SK-N-SH (cell line): ENCODE measurements around the gene NAALADL2. TPM values are rescaled to one million over a fixed set of nuclear protein-coding genes. Genes with fewer than 3 reads are reported as not detected.
A peak's percentile ranks its signal among the peaks of the same experiment; 100 is the strongest.

Source experiments
- CTCF ChIA-PET: fragments of 300-600, 350-600 bp; formaldehyde crosslinking; extraction: SDS; loops from one replicate; lab custom pipeline; 2021; lab: Yijun Ruan, JAX
- POLR2A ChIA-PET: fragments of 350-600 bp; sonication (Branson Sonifier 250); formaldehyde crosslinking; extraction: SDS; loops from one replicate; lab custom pipeline; 2020; ENCODE audit warnings: antibody characterized with exemption, inconsistent platforms; lab: Yijun Ruan, JAX
- DNase-seq: peaks from one replicate; pipeline ENCODE4 v3.0.0; 2012
- H2AFZ ChIP-seq: fragments of 200-600 bp; sonication (generic); 2 replicates; pipeline ENCODE4 v1.8.1; 2016; ENCODE audit warnings: antibody characterized with exemption, mild to moderate bottlenecking, low read depth
- H3F3A ChIP-seq: fragments of 200-600 bp; sonication (generic); replicated peaks from 2 replicates; pipeline ENCODE3; 2016; ENCODE audit warnings: antibody characterized with exemption, mild to moderate bottlenecking; ENCODE audit not compliant: insufficient read depth
- H3K27ac ChIP-seq, 2 experiments: fragments of 200-500 bp in 1 of 2; fragments of 200-600 bp in 1 of 2; sonication (Bioruptor generic) in 1 of 2; sonication (generic), shearing (Covaris generic) in 1 of 2; 2 replicates each; pipeline versions ENCODE4 v1.5.1 to v1.6.1; 2014 to 2016; ENCODE audit warnings: low read depth in 2 of 2, inconsistent platforms in 1 of 2, low read length in 1 of 2, mild to moderate bottlenecking in 1 of 2, mixed read lengths in 1 of 2
- H3K27me3 ChIP-seq: fragments of 200-600 bp; sonication (generic), shearing (Covaris generic); 2 replicates; pipeline ENCODE4 v1.6.1; 2016; ENCODE audit warnings: mixed run types; ENCODE audit not compliant: insufficient read depth
- H3K36me3 ChIP-seq, 2 experiments: fragments of 200-500 bp in 1 of 2; fragments of 200-600 bp in 1 of 2; sonication (Bioruptor generic) in 1 of 2; sonication (generic) in 1 of 2; replicated peaks in 1 of 2; 2 replicates each; pipeline versions ENCODE3 to v1.5.1; 2014 to 2016; ENCODE audit warnings: low read length in 1 of 2, mild to moderate bottlenecking in 1 of 2; ENCODE audit not compliant: insufficient read depth in 2 of 2, control insufficient read depth in 1 of 2
- H3K4me1 ChIP-seq, 2 experiments: fragments of 200-500 bp in 1 of 2; fragments of 200-600 bp in 1 of 2; sonication (Bioruptor generic) in 1 of 2; sonication (generic), shearing (Covaris generic) in 1 of 2; 2 replicates each; pipeline versions ENCODE4 v1.5.1 to v1.6.1; 2014 to 2016; ENCODE audit warnings: low read depth in 1 of 2, low read length in 1 of 2, mixed run types in 1 of 2; ENCODE audit not compliant: insufficient read depth in 2 of 2, control insufficient read depth in 1 of 2
- H3K4me2 ChIP-seq: fragments of 200-600 bp; sonication (generic), shearing (Covaris generic); 2 replicates; pipeline ENCODE4 v1.6.1; 2017; ENCODE audit warnings: mixed run types
- H3K4me3 ChIP-seq, 2 experiments: fragments of 200-500 bp in 1 of 2; fragments of 200-600 bp in 1 of 2; sonication (Bioruptor generic) in 1 of 2; sonication (generic), shearing (Covaris generic) in 1 of 2; 2 replicates each; pipeline versions ENCODE4 v1.5.1 to v1.8.1; 2014 to 2016; ENCODE audit warnings: low read depth in 2 of 2, inconsistent platforms in 1 of 2, low read length in 1 of 2, mild to moderate bottlenecking in 1 of 2, mixed read lengths in 1 of 2, moderate library complexity in 1 of 2
- H3K79me2 ChIP-seq: fragments of 200-600 bp; sonication (generic); 2 replicates; pipeline ENCODE4 v1.8.1; 2017; ENCODE audit warnings: mild to moderate bottlenecking; ENCODE audit not compliant: insufficient read depth
- H3K9ac ChIP-seq: fragments of 200-600 bp; sonication (generic); 2 replicates; pipeline ENCODE4 v1.6.1; 2017; ENCODE audit warnings: mixed run types
- H3K9me2 ChIP-seq: fragments of 200-600 bp; sonication (generic); 2 replicates; pipeline ENCODE4 v1.6.1; 2017; ENCODE audit warnings: mixed run types
- H3K9me3 ChIP-seq: fragments of 200-600 bp; sonication (generic); 2 replicates; pipeline ENCODE4 v1.6.1; 2017; ENCODE audit warnings: mixed run types, mild to moderate bottlenecking, moderate library complexity
- H4K20me1 ChIP-seq: fragments of 200-600 bp; sonication (generic); 2 replicates; pipeline ENCODE4 v1.6.1; 2017; ENCODE audit warnings: mild to moderate bottlenecking, mixed run types; ENCODE audit not compliant: insufficient read depth
- ELF1 ChIP-seq: IDR thresholded peaks from 2 replicates; pipeline ENCODE4 v1.4.0; 2012
- EP300 ChIP-seq, 2 experiments: IDR thresholded peaks; 2 replicates each; pipeline versions ENCODE4 v1.4.0 to v1.6.1; 2012; ENCODE audit warnings: borderline replicate concordance in 1 of 2, low read depth in 1 of 2, low read length in 1 of 2
- EZH2phosphoT487 ChIP-seq: fragments of 200-600 bp; sonication (generic); IDR thresholded peaks from 2 replicates; pipeline ENCODE4 v1.6.1; 2017; ENCODE audit warnings: low read depth, mixed run types, mild to moderate bottlenecking, antibody characterized with exemption, moderate library complexity, borderline replicate concordance
- FOSL2 ChIP-seq: IDR thresholded peaks from 2 replicates; pipeline ENCODE4 v1.4.0; 2012; ENCODE audit warnings: low read depth, mild to moderate bottlenecking, moderate library complexity, borderline replicate concordance
- FOXM1 ChIP-seq: IDR thresholded peaks from 2 replicates; pipeline ENCODE4 v1.4.0; 2012; ENCODE audit warnings: low read depth, mild to moderate bottlenecking
- GABPA ChIP-seq: IDR thresholded peaks from 2 replicates; pipeline ENCODE4 v1.4.0; 2012; ENCODE audit warnings: low read depth, mild to moderate bottlenecking
- JUND ChIP-seq: IDR thresholded peaks from 2 replicates; pipeline ENCODE4 v1.4.0; 2012
- MEF2A ChIP-seq: IDR thresholded peaks from 2 replicates; pipeline ENCODE4 v1.4.0; 2012; ENCODE audit warnings: low read depth, borderline replicate concordance
- MXI1 ChIP-seq: IDR thresholded peaks from 2 replicates; pipeline ENCODE4 v1.6.1; 2012; ENCODE audit warnings: mild to moderate bottlenecking, low read depth, low read length, improper control_type of control experiment
- NRF1 ChIP-seq: IDR thresholded peaks from 2 replicates; pipeline ENCODE4 v1.6.1; 2012; ENCODE audit warnings: low read depth, mild to moderate bottlenecking, low read length
- POLR2AphosphoS5 ChIP-seq: IDR thresholded peaks from 2 replicates; pipeline ENCODE4 v1.6.1; 2012; ENCODE audit warnings: low read depth, low read length
- RAD21 ChIP-seq: IDR thresholded peaks from 2 replicates; pipeline ENCODE4 v1.6.1; 2012; ENCODE audit warnings: mild to moderate bottlenecking, low read length
- RXRA ChIP-seq: IDR thresholded peaks from 2 replicates; pipeline ENCODE4 v1.4.0; 2012; ENCODE audit warnings: low read depth, mild to moderate bottlenecking, borderline replicate concordance
- SMC3 ChIP-seq: IDR thresholded peaks from 2 replicates; pipeline ENCODE4 v1.6.1; 2012; ENCODE audit warnings: low read depth, low read length, improper control_type of control experiment
- TAF1 ChIP-seq: IDR thresholded peaks from 2 replicates; pipeline ENCODE4 v1.6.1; 2012; ENCODE audit warnings: low read depth, mild to moderate bottlenecking, low read length, moderate library complexity, borderline replicate concordance
- TCF12 ChIP-seq: IDR thresholded peaks from 2 replicates; pipeline ENCODE4 v1.4.0; 2012
- WGBS: methylation state at CpG from one replicate; pipeline ENCODE4 v1.1.6; 2017; ENCODE audit warnings: low lambda C conversion rate; 5-methylcytosine and 5-hydroxymethylcytosine counted together
- polyA plus RNA-seq, 3 experiments: library from polyadenylated mRNA; depleted of rRNA; stranded (reverse); fragments of >200 nt; gene quantifications; 2 replicates each; pipeline ENCODE4 v1.2.3, GENCODE V29; 2012
- TF ChIP-seq, protein P1 (sequence below): IDR thresholded peaks from 2 replicates; pipeline ENCODE4 v1.4.0; 2012; ENCODE audit warnings: low read depth, borderline replicate concordance
- TF ChIP-seq, protein P2 (sequence below): IDR thresholded peaks from 2 replicates; pipeline ENCODE4 v1.6.1; 2012; ENCODE audit warnings: mild to moderate bottlenecking, low read depth, low read length, moderate library complexity
- TF ChIP-seq, protein P3 (sequence below): fragments of 150-350 bp; IDR thresholded peaks from 2 replicates; pipeline ENCODE4 v1.6.1; 2016; ENCODE audit warnings: mild to moderate bottlenecking, low read depth, low read length

NAALADL2 gene
- polyA plus RNA-seq, 1 of the 3 experiments (the other 2 are of a cell fraction), result 1.2 TPM

DNA sequence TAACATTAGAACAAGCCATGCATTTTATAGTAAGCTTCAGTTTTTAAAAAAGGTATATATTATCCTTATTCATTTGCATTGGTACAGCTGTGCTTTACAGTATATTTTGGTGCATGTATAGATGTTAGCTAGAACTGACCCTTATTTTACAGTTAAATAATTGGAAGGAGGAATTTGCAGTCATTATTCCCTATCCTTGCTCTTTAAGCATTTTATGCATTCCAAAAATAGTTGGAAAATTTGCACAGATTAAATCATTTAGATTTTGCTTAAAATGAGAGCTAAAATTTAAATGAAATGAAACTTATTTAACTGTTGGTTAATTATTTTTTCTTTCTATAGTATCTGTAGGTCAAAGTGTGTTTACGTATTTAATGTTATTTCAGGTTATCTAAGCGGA is 667.1 kb downstream of the NAALADL2 start:
- TF ChIP-seq EZH2phosphoT487, result no peak
- no peak for TF ChIP-seq EP300 (IDR thresholded peaks at IDR 0.05; ENCODE audit: borderline replicate concordance in 1 of 2, low read depth in 1 of 2, low read length in 1 of 2)
- no peak for TF ChIP-seq MEF2A
- TF ChIP-seq NRF1, result no peak
- TF ChIP-seq FOSL2, result no peak
- TF ChIP-seq TAF1, result no peak
- no peak for TF ChIP-seq POLR2AphosphoS5
- TF ChIP-seq RXRA, result no peak
- TF ChIP-seq, protein P1, sequence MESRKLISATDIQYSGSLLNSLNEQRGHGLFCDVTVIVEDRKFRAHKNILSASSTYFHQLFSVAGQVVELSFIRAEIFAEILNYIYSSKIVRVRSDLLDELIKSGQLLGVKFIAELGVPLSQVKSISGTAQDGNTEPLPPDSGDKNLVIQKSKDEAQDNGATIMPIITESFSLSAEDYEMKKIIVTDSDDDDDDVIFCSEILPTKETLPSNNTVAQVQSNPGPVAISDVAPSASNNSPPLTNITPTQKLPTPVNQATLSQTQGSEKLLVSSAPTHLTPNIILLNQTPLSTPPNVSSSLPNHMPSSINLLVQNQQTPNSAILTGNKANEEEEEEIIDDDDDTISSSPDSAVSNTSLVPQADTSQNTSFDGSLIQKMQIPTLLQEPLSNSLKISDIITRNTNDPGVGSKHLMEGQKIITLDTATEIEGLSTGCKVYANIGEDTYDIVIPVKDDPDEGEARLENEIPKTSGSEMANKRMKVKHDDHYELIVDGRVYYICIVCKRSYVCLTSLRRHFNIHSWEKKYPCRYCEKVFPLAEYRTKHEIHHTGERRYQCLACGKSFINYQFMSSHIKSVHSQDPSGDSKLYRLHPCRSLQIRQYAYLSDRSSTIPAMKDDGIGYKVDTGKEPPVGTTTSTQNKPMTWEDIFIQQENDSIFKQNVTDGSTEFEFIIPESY, result no peak
- TF ChIP-seq RAD21, result no peak
- no peak for TF ChIP-seq GABPA
- TF ChIP-seq, all 33 proteins: peak for 0
- ChIA-PET POLR2A (no interaction called here), CTCF (interaction anchor here (1.0 kb wide), 1 partner anchor 1793 kb away, joined by 3 read pairs; no protein-coding TSS in a partner anchor)
- H3K4me2 ChIP-seq, result no peak overlapping the region
- H3F3A ChIP-seq, result no peaks in the 10 kb centered on the region
- 83% methylated on average over 2 of the region's 2 CpGs for WGBS
- no peaks in the 10 kb centered on the region for H4K20me1 ChIP-seq
- peak overlapping the region in 1 of 2 experiments; percentile 6; a peak in 1 of 4 replicates for H3K4me3 ChIP-seq
- no peaks in the 10 kb centered on the region for H3K79me2 ChIP-seq
- no peaks in the 10 kb centered on the region for H3K9me2 ChIP-seq
- H3K36me3 ChIP-seq, result no peaks in the 10 kb centered on the region
- DNase-seq, result no peak
- H3K9me3 ChIP-seq, result no peaks in the 10 kb centered on the region
- H3K9ac ChIP-seq, result no peak overlapping the region
- H3K27ac ChIP-seq, result no peak overlapping the region
- H3K4me1 ChIP-seq, result no peaks in the 10 kb centered on the region
- peak overlapping the region; percentile 48; the same call in 1 of the 2 replicates for H2AFZ ChIP-seq
- no peaks in the 10 kb centered on the region for H3K27me3 ChIP-seq

DNA sequence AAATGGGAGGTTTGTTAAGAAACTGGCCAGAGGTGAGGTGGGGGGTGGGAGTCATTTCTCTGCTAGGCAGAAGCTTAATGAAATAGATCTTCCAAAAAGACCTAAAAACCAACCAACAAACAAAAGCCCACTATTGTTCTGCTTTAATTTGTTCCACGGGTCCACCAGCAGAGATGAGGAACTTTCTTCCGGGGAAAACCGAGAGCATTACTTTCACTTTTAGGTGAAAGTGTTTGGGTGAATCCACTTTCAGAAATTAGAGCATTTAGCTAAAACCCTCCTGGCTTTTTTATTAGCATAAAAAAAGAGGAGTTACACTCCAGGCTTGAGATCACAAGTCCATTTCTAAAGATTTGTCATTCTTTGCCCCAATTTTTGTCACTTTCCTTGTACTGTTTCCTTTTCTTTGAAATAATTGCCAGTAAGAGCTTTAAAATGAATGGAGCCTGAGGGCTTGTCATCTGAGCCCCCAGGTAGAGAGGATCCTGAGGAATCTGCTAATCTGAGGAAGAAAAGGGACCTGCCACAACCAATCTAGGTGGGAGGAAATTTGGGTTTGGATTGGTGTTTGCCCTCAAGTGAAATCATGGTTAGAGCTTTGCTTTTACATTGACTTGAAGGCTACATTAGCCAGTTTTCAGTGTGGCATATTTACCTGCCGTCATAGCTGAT is 667.6 kb downstream of the NAALADL2 start:
- Histone ChIP-seq H3F3A (no peaks in the 10 kb centered on the region), H3K9me2 (no peaks in the 10 kb centered on the region), H3K4me2 (no peak overlapping the region), H3K4me1 (no peaks in the 10 kb centered on the region), H3K4me3 (peak overlapping the region in 1 of 2 experiments; percentile 6; a peak in 1 of 4 replicates), H2AFZ (peak overlapping the region; percentile 48; the same call in 1 of the 2 replicates), H3K27ac (no peak overlapping the region), H3K36me3 (no peaks in the 10 kb centered on the region), H3K9ac (no peak overlapping the region), H3K9me3 (no peaks in the 10 kb centered on the region), H3K79me2 (no peaks in the 10 kb centered on the region), H3K27me3 (no peaks in the 10 kb centered on the region), H4K20me1 (no peaks in the 10 kb centered on the region)
- DNase-seq, result no peak
- POLR2A ChIA-PET, result no interaction called here
- CTCF ChIA-PET, result interaction anchor here (1.0 kb wide), 1 partner anchor 1794 kb away, joined by 3 read pairs; no protein-coding TSS in a partner anchor
- WGBS, result 64% methylated on average over 4 of the region's 4 CpGs
- TF ChIP-seq FOSL2, result no peak
- no peak for TF ChIP-seq SMC3
- TF ChIP-seq EZH2phosphoT487, result no peak
- no peak for TF ChIP-seq TCF12
- TF ChIP-seq EP300 (IDR thresholded peaks at IDR 0.05; ENCODE audit: borderline replicate concordance in 1 of 2, low read depth in 1 of 2, low read length in 1 of 2), result no peak
- TF ChIP-seq, protein P1, result no peak
- TF ChIP-seq, protein P2, sequence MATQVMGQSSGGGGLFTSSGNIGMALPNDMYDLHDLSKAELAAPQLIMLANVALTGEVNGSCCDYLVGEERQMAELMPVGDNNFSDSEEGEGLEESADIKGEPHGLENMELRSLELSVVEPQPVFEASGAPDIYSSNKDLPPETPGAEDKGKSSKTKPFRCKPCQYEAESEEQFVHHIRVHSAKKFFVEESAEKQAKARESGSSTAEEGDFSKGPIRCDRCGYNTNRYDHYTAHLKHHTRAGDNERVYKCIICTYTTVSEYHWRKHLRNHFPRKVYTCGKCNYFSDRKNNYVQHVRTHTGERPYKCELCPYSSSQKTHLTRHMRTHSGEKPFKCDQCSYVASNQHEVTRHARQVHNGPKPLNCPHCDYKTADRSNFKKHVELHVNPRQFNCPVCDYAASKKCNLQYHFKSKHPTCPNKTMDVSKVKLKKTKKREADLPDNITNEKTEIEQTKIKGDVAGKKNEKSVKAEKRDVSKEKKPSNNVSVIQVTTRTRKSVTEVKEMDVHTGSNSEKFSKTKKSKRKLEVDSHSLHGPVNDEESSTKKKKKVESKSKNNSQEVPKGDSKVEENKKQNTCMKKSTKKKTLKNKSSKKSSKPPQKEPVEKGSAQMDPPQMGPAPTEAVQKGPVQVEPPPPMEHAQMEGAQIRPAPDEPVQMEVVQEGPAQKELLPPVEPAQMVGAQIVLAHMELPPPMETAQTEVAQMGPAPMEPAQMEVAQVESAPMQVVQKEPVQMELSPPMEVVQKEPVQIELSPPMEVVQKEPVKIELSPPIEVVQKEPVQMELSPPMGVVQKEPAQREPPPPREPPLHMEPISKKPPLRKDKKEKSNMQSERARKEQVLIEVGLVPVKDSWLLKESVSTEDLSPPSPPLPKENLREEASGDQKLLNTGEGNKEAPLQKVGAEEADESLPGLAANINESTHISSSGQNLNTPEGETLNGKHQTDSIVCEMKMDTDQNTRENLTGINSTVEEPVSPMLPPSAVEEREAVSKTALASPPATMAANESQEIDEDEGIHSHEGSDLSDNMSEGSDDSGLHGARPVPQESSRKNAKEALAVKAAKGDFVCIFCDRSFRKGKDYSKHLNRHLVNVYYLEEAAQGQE, result no peak
- no peak for TF ChIP-seq ELF1
- TF ChIP-seq FOXM1, result no peak
- TF ChIP-seq, protein P3, sequence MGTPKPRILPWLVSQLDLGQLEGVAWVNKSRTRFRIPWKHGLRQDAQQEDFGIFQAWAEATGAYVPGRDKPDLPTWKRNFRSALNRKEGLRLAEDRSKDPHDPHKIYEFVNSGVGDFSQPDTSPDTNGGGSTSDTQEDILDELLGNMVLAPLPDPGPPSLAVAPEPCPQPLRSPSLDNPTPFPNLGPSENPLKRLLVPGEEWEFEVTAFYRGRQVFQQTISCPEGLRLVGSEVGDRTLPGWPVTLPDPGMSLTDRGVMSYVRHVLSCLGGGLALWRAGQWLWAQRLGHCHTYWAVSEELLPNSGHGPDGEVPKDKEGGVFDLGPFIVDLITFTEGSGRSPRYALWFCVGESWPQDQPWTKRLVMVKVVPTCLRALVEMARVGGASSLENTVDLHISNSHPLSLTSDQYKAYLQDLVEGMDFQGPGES, result no peak
- no peak for TF ChIP-seq MXI1
- no peak for TF ChIP-seq JUND
